HCT116 (cell line): ENCODE results near the gene DRAXIN. TPM values are rescaled to one million over a fixed set of nuclear protein-coding genes. Genes with fewer than 3 reads are reported as not detected.

Source experiments
- ATAC-seq: fragments of 200-7000 bp; cut with Tn5 transposase; 2 replicates; pipeline ENCODE4 v1.9.1; 2020; ENCODE audit warnings: mild to moderate bottlenecking, moderate library complexity
- BruUV-seq: library from RNA; stranded (reverse); fragments of 400-500 nt; replicated peaks from 2 replicates; lab custom pipeline; 2021; lab: Mats Ljungman, UMichigan
- CTCF ChIA-PET: fragments of 300-600 bp; sonication (Branson Sonifier 250); formaldehyde crosslinking; loops from one replicate; lab custom pipeline; 2021; ENCODE audit warnings: antibody characterized with exemption; lab: Charles Lee
- POLR2A ChIA-PET: fragments of 300-600, 350-600 bp; sonication (Branson Sonifier 250); formaldehyde crosslinking; loops from one replicate; lab custom pipeline; 2021; ENCODE audit warnings: antibody characterized with exemption; lab: Charles Lee
- RAD21 ChIA-PET, 2 experiments: fragments of 300-600 bp; sonication (Branson Sonifier 250); formaldehyde crosslinking; loops; one replicate each; lab custom pipeline; 2023; ENCODE audit warnings: low total read pairs in 2 of 2; ENCODE audit not compliant: uncharacterized antibody in 2 of 2, unreplicated experiment in 2 of 2, low non-redundant PET in 1 of 2; lab: Charles Lee
- DNase-seq: peaks from one replicate; pipeline ENCODE4 v3.0.0-alpha.2; 2010; ENCODE audit warnings: low read depth, low spot score
- H2AFZ ChIP-seq: fragments of 200-600 bp; shearing (Covaris generic), sonication (generic); 2 replicates; pipeline ENCODE4 v1.6.1; 2017; ENCODE audit warnings: low read depth, mixed run types, mixed read lengths, antibody characterized with exemption, low read length; ENCODE audit not compliant: poor library complexity, severe bottlenecking
- H3K27ac ChIP-seq: 2 replicates; pipeline ENCODE4 v1.5.1; 2012; ENCODE audit warnings: low read depth, low read length
- H3K27me3 ChIP-seq: fragments of 200-600 bp; sonication (generic); 2 replicates; pipeline ENCODE4 v1.6.1; 2016; ENCODE audit warnings: mixed run types, low read length, mixed read lengths; ENCODE audit not compliant: insufficient read depth
- H3K36me3 ChIP-seq, 2 experiments: fragments of 200-500 bp in 1 of 2; fragments of 200-600 bp in 1 of 2; sonication (Bioruptor generic) in 1 of 2; sonication (generic) in 1 of 2; 2 replicates each; pipeline versions ENCODE4 v1.5.1 to v1.6.1; 2014 to 2016; ENCODE audit warnings: low read length in 2 of 2, inconsistent platforms in 1 of 2, mixed read lengths in 1 of 2, mixed run types in 1 of 2; ENCODE audit not compliant: insufficient read depth in 2 of 2, control insufficient read depth in 1 of 2
- H3K4me1 ChIP-seq, 2 experiments: fragments of 200-600 bp in 1 of 2; sonication (generic) in 1 of 2; 2 replicates each; pipeline versions ENCODE4 v1.5.1 to v1.6.1; 2012 to 2017; ENCODE audit warnings: low read length in 2 of 2, inconsistent platforms in 1 of 2, mild to moderate bottlenecking in 1 of 2, mixed read lengths in 1 of 2, mixed run types in 1 of 2, moderate library complexity in 1 of 2; ENCODE audit not compliant: insufficient read depth in 2 of 2, control insufficient read depth in 1 of 2
- H3K4me2 ChIP-seq: fragments of 200-600 bp; sonication (generic); 2 replicates; pipeline ENCODE4 v1.6.1; 2017; ENCODE audit warnings: mixed run types, low read length, mixed read lengths
- H3K4me3 ChIP-seq, 2 experiments: fragments of 200-600 bp in 1 of 2; sonication (generic) in 1 of 2; replicated peaks in 1 of 2; 2 replicates each; pipeline ENCODE4 v1.5.1; 2011 to 2016; ENCODE audit warnings: low read length in 2 of 2, control low read depth in 1 of 2, low read depth in 1 of 2, mild to moderate bottlenecking in 1 of 2, mixed read lengths in 1 of 2, mixed run types in 1 of 2
- H3K79me2 ChIP-seq: fragments of 200-600 bp; sonication (generic); 2 replicates; pipeline ENCODE4 v1.6.1; 2017; ENCODE audit warnings: mild to moderate bottlenecking, mixed run types, low read length, moderate library complexity, mixed read lengths; ENCODE audit not compliant: insufficient read depth
- H3K9ac ChIP-seq: fragments of 200-600 bp; sonication (generic); 2 replicates; pipeline ENCODE4 v1.6.1; 2016; ENCODE audit warnings: low read length, mixed read lengths
- H3K9me2 ChIP-seq: fragments of 200-600 bp; sonication (generic), shearing (Covaris generic); 2 replicates; pipeline ENCODE4 v1.6.1; 2017; ENCODE audit warnings: mixed run types, mild to moderate bottlenecking, moderate library complexity; ENCODE audit not compliant: insufficient read depth
- H3K9me3 ChIP-seq, 2 experiments: fragments of 200-500 bp in 1 of 2; fragments of 200-600 bp in 1 of 2; sonication (Bioruptor generic) in 1 of 2; sonication (generic) in 1 of 2; 2 replicates each; pipeline ENCODE4 v1.6.1; 2014 to 2017; ENCODE audit warnings: low read length in 2 of 2, mixed read lengths in 2 of 2, inconsistent platforms in 1 of 2, low read depth in 1 of 2, mild to moderate bottlenecking in 1 of 2, mixed run types in 1 of 2, moderate library complexity in 1 of 2; ENCODE audit not compliant: control insufficient read depth in 1 of 2, insufficient read depth in 1 of 2
- H4K20me1 ChIP-seq: fragments of 200-600 bp; sonication (generic), shearing (Covaris generic); 2 replicates; pipeline ENCODE4 v1.6.1; 2017; ENCODE audit warnings: mixed run types, mild to moderate bottlenecking, moderate library complexity; ENCODE audit not compliant: insufficient read depth
- ELF1 ChIP-seq: IDR thresholded peaks from 2 replicates; pipeline ENCODE4 v1.6.1; 2012; ENCODE audit warnings: low read depth, borderline replicate concordance
- EZH2phosphoT487 ChIP-seq: fragments of 200-600 bp; IDR thresholded peaks from 2 replicates; pipeline ENCODE4 v1.6.1; 2018; ENCODE audit warnings: antibody characterized with exemption, borderline replicate concordance
- JUND ChIP-seq: IDR thresholded peaks from 2 replicates; pipeline ENCODE4 v1.6.1; 2012
- POLR2AphosphoS5 ChIP-seq: IDR thresholded peaks from 2 replicates; pipeline ENCODE4 v1.6.1; 2011; ENCODE audit warnings: mild to moderate bottlenecking, low read depth, low read length, moderate library complexity
- SIN3A ChIP-seq: IDR thresholded peaks from 2 replicates; pipeline ENCODE4 v1.6.1; 2012; ENCODE audit warnings: low read depth
- SP1 ChIP-seq: IDR thresholded peaks from 2 replicates; pipeline ENCODE4 v1.6.1; 2012; ENCODE audit warnings: low read depth
- TCF7L2 ChIP-seq: IDR thresholded peaks from 2 replicates; pipeline ENCODE4 v1.7.0; 2011; ENCODE audit warnings: borderline replicate concordance, inconsistent platforms; ENCODE audit not compliant: insufficient read depth, insufficient read length; ENCODE audit errors: extremely low read depth
- ZFX ChIP-seq: fragments of 450-650 bp; IDR thresholded peaks from 2 replicates; pipeline ENCODE4 v1.6.1; 2017
- ZNF274 ChIP-seq: fragments of 200-500 bp; sonication (Bioruptor generic); IDR thresholded peaks from 2 replicates; pipeline ENCODE4 v1.6.1; 2014; ENCODE audit warnings: mild to moderate bottlenecking, low read depth, low read length, inconsistent platforms
- intact Hi-C: fragments of 100-400 bp; cut with micrococcal nuclease; formaldehyde crosslinking; loops from 2 replicates; pipeline ENCODE4 v1.10.0; 2022
- total RNA-seq: library from RNA; stranded (reverse); gene quantifications from one replicate; pipeline ENCODE4 v1.2.1, GENCODE V29; 2021; ENCODE audit not compliant: unreplicated experiment
- TF ChIP-seq, protein P1 (sequence below), 3 experiments: fragments of 200-600 bp in 1 of 3; sonication (generic) in 1 of 3; IDR thresholded peaks in 2 of 3; conservative IDR thresholded peaks in 1 of 3; 2 replicates each; pipeline ENCODE4 v1.5.1; 2012 to 2017; ENCODE audit warnings: low read depth in 2 of 3, low read length in 2 of 3, antibody characterized with exemption in 1 of 3, borderline replicate concordance in 1 of 3, control low read depth in 1 of 3, mild to moderate bottlenecking in 1 of 3, mixed read lengths in 1 of 3, mixed run types in 1 of 3, moderate library complexity in 1 of 3; ENCODE audit not compliant: insufficient read depth in 1 of 3
- TF ChIP-seq, protein P2 (sequence below): IDR thresholded peaks from 2 replicates; pipeline ENCODE4 v1.6.1; 2011; ENCODE audit warnings: mild to moderate bottlenecking, low read length, moderate library complexity; ENCODE audit not compliant: insufficient replicate concordance; ENCODE audit errors: extremely low read depth
- TF ChIP-seq, protein P3 (sequence below): IDR thresholded peaks from 2 replicates; pipeline ENCODE4 v1.6.1; 2012
- TF ChIP-seq, protein P4 (sequence below): IDR thresholded peaks from 2 replicates; pipeline ENCODE4 v1.6.1; 2012

DRAXIN gene
- total RNA-seq, 1 experiment from 2014 or later = 0.47 TPM

DNA sequence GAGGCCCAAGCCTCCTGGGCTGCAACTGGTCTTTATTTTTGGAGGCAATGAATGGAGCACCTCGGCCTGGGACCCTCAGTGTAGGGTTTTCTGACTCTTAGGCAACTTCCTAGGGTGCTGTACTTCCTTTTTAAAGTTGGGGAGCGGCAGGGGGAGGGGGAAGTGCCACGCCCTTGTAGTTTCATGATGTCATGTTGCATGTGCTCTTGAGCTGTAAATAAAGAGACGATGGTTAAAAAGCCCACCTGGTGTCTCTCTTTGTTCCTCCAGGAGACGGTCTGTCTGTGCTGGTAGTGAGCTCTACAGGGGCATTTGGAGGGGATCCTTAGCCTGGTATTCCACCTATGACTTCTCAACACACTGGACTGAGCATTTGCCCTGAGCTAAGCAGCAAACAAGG is 34.1 kb downstream of the DRAXIN start:
- DNase-seq = no peak
- Histone ChIP-seq H3K4me3 (no peak overlapping the region), H3K27me3 (no peaks in the 10 kb centered on the region), H3K27ac (no peak overlapping the region), H3K79me2 (no peaks in the 10 kb centered on the region), H3K4me2 (no peak overlapping the region), H3K4me1 (peaks cover 0 to 8% of the 10 kb centered on the region in 2 experiments; a peak in 2 of 4 replicates), H3K9ac (no peak overlapping the region)
- no peak for ATAC-seq
- ChIA-PET CTCF (no interaction called here), POLR2A (no interaction called here)
- no TSS peak for BruUV-seq
- intact Hi-C loops = no loop called here
- TF ChIP-seq, protein P1, sequence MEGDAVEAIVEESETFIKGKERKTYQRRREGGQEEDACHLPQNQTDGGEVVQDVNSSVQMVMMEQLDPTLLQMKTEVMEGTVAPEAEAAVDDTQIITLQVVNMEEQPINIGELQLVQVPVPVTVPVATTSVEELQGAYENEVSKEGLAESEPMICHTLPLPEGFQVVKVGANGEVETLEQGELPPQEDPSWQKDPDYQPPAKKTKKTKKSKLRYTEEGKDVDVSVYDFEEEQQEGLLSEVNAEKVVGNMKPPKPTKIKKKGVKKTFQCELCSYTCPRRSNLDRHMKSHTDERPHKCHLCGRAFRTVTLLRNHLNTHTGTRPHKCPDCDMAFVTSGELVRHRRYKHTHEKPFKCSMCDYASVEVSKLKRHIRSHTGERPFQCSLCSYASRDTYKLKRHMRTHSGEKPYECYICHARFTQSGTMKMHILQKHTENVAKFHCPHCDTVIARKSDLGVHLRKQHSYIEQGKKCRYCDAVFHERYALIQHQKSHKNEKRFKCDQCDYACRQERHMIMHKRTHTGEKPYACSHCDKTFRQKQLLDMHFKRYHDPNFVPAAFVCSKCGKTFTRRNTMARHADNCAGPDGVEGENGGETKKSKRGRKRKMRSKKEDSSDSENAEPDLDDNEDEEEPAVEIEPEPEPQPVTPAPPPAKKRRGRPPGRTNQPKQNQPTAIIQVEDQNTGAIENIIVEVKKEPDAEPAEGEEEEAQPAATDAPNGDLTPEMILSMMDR (IDR thresholded peaks at IDR 0.05 in 2 of 3, conservative IDR thresholded peaks at IDR 0.05 in 1 of 3; ENCODE audit: borderline replicate concordance in 1 of 3, insufficient read depth in 1 of 3, low read depth in 2 of 3, low read length in 2 of 3) = no peak
- TF ChIP-seq, protein P2, sequence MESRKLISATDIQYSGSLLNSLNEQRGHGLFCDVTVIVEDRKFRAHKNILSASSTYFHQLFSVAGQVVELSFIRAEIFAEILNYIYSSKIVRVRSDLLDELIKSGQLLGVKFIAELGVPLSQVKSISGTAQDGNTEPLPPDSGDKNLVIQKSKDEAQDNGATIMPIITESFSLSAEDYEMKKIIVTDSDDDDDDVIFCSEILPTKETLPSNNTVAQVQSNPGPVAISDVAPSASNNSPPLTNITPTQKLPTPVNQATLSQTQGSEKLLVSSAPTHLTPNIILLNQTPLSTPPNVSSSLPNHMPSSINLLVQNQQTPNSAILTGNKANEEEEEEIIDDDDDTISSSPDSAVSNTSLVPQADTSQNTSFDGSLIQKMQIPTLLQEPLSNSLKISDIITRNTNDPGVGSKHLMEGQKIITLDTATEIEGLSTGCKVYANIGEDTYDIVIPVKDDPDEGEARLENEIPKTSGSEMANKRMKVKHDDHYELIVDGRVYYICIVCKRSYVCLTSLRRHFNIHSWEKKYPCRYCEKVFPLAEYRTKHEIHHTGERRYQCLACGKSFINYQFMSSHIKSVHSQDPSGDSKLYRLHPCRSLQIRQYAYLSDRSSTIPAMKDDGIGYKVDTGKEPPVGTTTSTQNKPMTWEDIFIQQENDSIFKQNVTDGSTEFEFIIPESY = no peak
- TF ChIP-seq ZFX (no peak), SP1 (no peak), SIN3A (no peak), ZNF274 (no peak), POLR2AphosphoS5 (no peak), EZH2phosphoT487 (no peak), JUND (no peak), TCF7L2 (no peak), ELF1 (no peak)
- TF ChIP-seq, protein P3, sequence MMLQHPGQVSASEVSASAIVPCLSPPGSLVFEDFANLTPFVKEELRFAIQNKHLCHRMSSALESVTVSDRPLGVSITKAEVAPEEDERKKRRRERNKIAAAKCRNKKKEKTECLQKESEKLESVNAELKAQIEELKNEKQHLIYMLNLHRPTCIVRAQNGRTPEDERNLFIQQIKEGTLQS = no peak
- TF ChIP-seq, protein P4, sequence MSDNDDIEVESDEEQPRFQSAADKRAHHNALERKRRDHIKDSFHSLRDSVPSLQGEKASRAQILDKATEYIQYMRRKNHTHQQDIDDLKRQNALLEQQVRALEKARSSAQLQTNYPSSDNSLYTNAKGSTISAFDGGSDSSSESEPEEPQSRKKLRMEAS = no peak
- TF ChIP-seq, all 23 proteins: peak for 0
- RAD21 ChIA-PET = no interaction called here
- Histone ChIP-seq H3K36me3 (no peaks in the 10 kb centered on the region), H3K9me3 (no peaks in the 10 kb centered on the region), H2AFZ (no peak overlapping the region), H4K20me1 (no peaks in the 10 kb centered on the region), H3K9me2 (no peaks in the 10 kb centered on the region)
